Jurkat, Clone E6-1 (cell line): ENCODE results near the gene ZNF608.

ENCODE experiments used
- DNase-seq: peaks from one replicate; pipeline ENCODE4 v3.0.0-alpha.2; 2011; ENCODE audit warnings: low read depth, low spot score
- H3K4me3 ChIP-seq: 2 replicates; pipeline ENCODE4 v1.5.1; 2011; ENCODE audit warnings: mild to moderate bottlenecking, low read length, control low read depth, moderate library complexity

ZNF608 gene

DNA sequence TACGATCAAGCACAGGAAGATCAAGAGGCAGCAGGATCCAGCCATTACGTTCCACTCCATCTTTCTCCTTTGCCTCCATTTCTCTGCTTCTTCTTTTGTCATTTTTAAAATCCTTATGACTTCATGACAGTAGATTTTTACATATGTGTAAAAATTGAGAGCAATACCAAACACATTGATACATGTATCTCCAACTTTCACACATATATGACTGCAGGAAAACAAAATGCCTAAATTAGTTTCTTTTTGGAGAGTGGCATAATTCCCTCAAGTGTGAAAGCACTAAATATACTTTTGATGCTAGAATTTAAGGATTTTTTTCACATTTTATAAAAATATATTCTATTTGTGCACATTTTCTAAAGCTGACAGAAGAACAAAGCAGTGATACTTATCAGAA is 8.6 kb upstream of the ZNF608 start:
- no peak for DNase-seq
- no peak overlapping the region for H3K4me3 ChIP-seq

DNA sequence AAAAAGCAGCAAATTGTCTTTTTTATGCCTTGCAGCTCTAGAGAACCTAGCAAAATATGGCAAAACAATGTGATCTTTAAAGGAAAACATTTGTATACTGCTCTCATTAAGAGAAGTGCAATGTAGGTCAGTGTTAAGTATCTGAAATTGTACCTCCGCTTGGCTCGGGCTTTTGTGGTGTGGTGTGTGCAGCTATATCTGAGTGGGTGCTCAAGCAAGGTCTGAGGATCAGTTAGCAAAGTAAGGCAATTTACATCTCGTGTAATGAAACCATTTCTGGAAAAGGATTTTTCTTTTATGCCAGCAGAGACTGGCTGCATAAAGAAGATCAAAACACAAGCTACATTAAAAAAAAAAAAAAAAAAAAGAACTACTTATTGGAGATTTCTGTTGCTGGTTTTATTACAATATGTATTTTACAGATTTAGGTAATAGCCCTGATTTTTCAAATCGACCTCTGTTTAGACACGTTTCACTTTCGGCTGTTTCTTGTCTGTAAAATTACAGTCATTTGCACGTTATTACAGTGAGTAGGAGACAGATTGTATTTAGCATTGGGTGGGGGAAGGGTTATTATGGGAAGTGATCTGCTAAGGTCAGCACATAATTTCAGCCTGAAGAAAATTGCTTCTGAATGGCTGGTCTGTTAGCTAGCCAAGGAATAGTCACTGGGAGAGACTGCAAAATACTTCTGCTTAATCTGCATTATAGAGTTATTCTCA is 7.9 kb upstream of the ZNF608 start:
- H3K4me3 ChIP-seq, result no peak overlapping the region
- no peak for DNase-seq

- no peak overlapping the region for H3K4me3 ChIP-seq
- DNase-seq, result no peak
Observed at GRCh38 chr5:124752854-124753720, 6.6 kb upstream of the ZNF608 start.

- no peak overlapping the region for H3K4me3 ChIP-seq
- DNase-seq, result no peak
Observed at GRCh38 chr5:124751031-124751430, 4.6 kb upstream of the ZNF608 start.

DNA sequence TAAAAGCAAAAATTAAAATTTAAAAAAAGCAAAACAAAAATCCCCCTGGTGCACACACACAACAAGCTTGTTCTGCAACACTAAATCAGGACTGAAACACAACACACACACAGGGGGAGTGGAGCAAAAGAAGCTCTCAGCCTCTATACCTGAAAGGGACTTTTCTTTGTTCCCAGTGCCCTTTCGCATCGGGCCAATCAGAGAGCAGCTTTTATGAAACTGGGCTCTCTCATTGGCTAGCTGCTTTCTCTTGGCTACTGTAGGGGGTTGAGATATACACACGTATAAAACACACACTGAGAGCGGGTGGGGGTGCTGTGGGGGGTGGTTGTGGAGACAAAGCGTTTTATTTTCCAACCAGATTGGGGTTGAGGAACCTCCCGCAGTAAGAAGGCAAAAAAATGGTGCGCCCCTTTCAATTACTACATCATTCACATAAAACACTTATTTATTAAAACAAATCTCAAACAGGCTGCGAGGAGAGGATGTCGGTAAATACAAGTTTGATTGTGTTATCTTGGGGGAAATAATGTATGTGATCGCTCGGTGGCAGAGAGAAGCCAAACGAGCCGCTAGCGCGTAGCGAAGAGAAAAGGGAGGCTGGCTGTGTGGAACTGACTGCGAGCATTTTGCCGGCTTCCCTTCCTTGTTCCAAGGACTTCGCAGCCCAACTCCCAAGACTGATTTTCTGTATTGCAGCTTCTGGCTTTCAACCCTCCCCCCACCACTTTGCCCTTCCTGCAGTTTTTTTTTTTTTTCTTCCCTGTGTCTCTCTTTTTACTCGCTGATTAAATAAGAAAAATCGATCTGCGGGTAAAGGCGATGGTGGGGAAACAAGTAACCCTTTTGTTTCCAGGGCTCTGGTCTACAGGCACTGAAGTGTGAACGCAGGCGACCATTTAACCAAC is 2.5 kb upstream of the ZNF608 start:
- no peak for DNase-seq

GRCh38 chr5:124747791-124748686 is 1.6 kb upstream of the ZNF608 start:
- H3K4me3 ChIP-seq, result no peak overlapping the region
- no peak for DNase-seq

More for the DNA sequence above, 2.5 kb upstream of the ZNF608 start:
- H3K4me3 ChIP-seq, result no peak overlapping the region

DNA sequence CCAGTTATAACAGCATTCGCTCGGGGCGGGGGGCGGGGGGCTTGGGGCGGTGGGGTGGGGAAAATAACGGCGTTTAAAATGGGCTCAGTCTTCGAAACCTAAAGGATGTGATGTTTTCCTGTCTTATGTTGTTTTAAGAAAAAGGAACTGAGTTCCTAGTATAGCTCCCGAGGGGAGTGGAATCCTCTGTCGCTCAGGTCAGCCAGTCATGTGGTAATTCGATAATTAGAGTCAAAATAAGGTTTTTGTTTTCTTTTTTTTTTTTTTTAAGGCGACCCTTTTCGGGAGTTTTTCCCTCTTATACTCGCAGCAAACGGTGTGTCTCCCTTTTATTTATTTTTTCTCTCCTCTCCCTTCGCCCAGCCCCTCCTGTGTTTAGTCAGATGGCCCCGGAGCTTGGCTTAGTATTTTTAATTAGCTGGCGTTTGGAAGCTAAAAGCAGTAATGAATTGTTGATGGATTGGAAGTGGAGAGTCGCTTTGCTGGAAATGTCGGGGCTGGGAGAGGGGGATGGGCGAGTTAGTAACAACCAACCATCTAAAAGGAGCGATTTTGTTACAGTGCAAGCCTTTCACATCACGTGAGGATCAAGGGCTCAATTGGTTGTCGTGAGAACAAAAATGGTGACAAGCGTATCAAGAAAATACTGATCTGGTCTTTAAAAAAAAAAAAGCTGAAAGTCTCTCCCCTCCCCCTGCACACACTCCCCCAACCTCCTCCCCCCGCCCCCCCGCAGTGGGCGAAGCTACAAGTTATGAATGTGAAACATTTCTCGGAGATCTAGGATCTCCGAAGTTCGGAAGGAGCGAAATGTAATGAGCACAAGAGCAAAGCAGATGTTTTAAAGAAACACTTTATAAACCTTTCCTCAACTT is 714 bp upstream of the ZNF608 start:
- no peak for DNase-seq
- H3K4me3 ChIP-seq, result no peak overlapping the region

- no peak for DNase-seq
- no peak overlapping the region for H3K4me3 ChIP-seq
Observed at GRCh38 chr5:124745007-124745927, 1.2 kb downstream of the ZNF608 start.

GRCh38 chr5:124744170-124744971 is 2.1 kb downstream of the ZNF608 start:
- DNase-seq, result no peak
- H3K4me3 ChIP-seq, result no peak overlapping the region

DNA sequence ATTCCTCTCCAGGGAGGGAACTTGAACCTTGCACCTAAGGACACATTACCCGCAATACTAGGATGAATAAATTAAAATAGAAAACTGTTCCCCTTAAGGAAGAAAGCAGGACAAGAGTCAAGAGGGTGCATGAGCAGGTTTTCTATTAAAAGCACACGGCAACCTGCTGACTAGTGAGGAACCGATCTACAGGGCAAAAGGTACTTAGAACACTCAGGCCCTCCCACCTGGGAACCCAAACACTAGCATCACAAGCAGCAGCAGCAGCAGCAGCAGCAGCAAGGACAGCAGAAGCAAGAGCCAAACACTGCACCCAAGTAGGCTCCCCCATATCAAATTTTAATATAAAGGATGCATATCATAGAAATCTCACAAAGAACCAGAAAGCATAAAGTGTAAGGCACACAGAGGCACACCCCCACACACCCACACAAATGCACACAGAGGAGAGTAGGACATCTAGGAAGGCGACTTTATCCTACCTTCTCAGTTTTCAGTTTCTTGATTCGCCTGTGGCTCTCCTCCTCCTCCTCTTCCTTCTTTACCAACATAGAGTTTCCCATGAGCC is 2.8 kb downstream of the ZNF608 start:
- H3K4me3 ChIP-seq, result no peak overlapping the region
- DNase-seq, result no peak

- no peak overlapping the region for H3K4me3 ChIP-seq
- DNase-seq, result no peak
Observed at GRCh38 chr5:124742983-124743601, 3.3 kb downstream of the ZNF608 start.

- no peak for DNase-seq
- H3K4me3 ChIP-seq, result no peak overlapping the region
Observed at GRCh38 chr5:124742521-124742920, 3.9 kb downstream of the ZNF608 start.

DNA sequence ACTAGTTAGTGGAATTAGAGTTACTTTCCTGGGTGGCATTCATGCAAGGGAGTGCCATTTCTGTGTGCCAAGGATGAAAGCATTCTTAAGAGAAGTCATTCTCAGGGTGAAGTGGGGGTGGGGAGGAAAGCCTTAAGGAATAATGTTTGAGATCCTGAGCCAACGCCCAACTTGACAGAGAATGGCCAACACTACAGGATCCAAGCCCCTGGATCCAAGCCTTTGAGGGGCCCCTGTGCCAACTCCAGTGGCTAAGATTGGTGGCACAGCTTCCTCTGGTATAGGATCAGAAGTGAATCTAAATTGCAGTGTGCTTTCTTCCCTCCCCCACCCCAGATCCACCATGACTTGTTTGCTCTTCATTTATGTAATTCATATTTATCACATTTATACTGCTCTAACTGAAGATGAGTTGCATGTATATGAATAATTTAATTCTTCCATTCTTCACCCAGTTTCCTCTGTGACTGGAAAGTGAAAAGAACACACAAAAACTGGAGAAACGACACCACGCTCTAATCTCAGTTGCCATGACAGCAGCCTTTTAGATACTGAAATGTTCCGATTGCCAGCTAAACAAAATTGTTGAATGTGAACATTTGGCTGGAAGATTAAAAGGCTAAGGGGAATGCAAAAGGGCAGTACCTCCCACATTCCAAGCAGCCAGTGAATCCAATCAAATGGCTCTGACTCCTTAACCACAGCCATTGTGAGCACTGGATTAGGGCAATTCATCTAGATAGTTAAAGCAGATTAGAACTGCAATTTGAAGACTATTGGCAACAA is 4.5 kb downstream of the ZNF608 start:
- no peak for DNase-seq
- H3K4me3 ChIP-seq, result no peak overlapping the region

DNA sequence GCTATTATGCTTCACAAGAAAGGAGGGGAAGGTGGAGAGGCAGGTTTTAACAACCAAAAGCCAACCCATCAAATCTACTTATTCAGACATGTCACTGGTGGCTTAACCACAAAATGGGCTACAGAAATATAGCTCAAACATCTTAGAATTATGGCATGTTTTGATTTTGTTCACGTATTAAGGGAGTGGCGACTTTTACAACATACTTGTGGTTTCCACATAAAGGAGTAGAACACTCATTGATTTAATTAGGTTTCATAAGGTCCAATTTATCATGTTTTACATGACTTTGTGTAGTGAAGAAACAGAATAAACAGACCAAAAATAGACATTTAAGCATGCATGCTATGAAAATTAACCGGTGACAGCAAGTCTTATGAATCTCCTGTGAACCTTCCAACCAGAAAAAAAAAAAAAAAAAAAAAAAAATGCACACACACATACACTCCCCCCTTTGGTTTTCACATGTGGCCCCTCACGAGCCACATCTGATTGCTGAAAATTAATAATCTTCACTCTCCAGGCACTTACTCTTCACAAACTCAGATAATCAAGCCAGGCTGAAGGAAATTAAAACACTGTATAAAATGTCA is 5.4 kb downstream of the ZNF608 start:
- DNase-seq, result no peak
- H3K4me3 ChIP-seq, result no peak overlapping the region
